GM21390 (cell line): ENCODE data around the gene HOMEZ.
"Not testable (repeated sequence)": the region's sequence is repeated elsewhere in the genome, so short reads cannot be mapped to it uniquely, and the experiment has no call there.

Experiments used
- ATAC-seq: cut with Tn5 transposase; IDR thresholded peaks from one replicate; pipeline ENCODE4 v1.9.1; 2021; ENCODE audit not compliant: unreplicated experiment

HOMEZ gene

GRCh38 chr14:23232241-23232808, 53.6 kb downstream of the HOMEZ start:
- not testable (repeated sequence) for ATAC-seq

- ATAC-seq = no peak
Observed at GRCh38 chr14:23228812-23229211, 57.1 kb downstream of the HOMEZ start.

GRCh38 chr14:23227566-23227965, 58.4 kb downstream of the HOMEZ start:
- no peak for ATAC-seq

GRCh38 chr14:23224958-23225357, 61.0 kb downstream of the HOMEZ start:
- not testable (repeated sequence) for ATAC-seq
